ENCODE results near the gene UBE2J1. TPM values are rescaled to one million over a fixed set of nuclear protein-coding genes. Genes with fewer than 3 reads are reported as not detected.

The UBE2J1 gene
- total and polyA plus RNA-seq, 2 donors (not counting 3 experiments of a cell fraction or from before 2014, with no cell fraction given), result 44.4 to 96.6 TPM

GRCh38 chr6:89311530-89311852 lies 41.0 kb downstream of the UBE2J1 start:
- ChIA-PET CTCF (interaction anchor here (0.7 to 2.9 kb wide), 43 partner anchors 9 to 629 kb away, joined by 3 to 102 read pairs (median 4); partner anchors contain the start of genes LYRM2 and UBE2J1), POLR2A (interaction anchor here (2.2 to 2.3 kb wide), 2 partner anchors 13 to 41 kb away, joined by 8 to 10 read pairs; partner anchors contain the start of gene UBE2J1)
- Histone ChIP-seq H3K4me3 (replicated peaks in 1 of 3; ENCODE audit: insufficient read depth in 1 of 3, low read depth in 1 of 3, low read length in 3 of 3) (no peak overlapping the region), H3K9me1 (replicated peaks; ENCODE audit: control insufficient read depth, extremely low read depth, insufficient read depth, low read length) (no peaks in the 10 kb centered on the region), H3K4me1 (ENCODE audit: control insufficient read depth, extremely low read depth, insufficient read depth, low read length) (peaks cover 22% of the 10 kb centered on the region), H3K4me2 (ENCODE audit: insufficient read depth, low read length) (no peak overlapping the region), H3K79me2 (ENCODE audit: control insufficient read depth, insufficient read depth, low read length) (no peaks in the 10 kb centered on the region), H3K27me3 (ENCODE audit: control insufficient read depth in 2 of 2, insufficient read depth in 2 of 2, low read length in 2 of 2) (no peaks in the 10 kb centered on the region), H3K9me3 (replicated peaks; ENCODE audit: control insufficient read depth, insufficient read depth, low read length) (no peaks in the 10 kb centered on the region), H3K27ac (ENCODE audit: insufficient read depth, low read depth, low read length) (peak overlapping the region; percentile 67), H2AFZ (ENCODE audit: low read depth, low read length) (no peak overlapping the region), H3K9ac (replicated peaks; ENCODE audit: extremely low read depth, insufficient read depth, low read length) (no peak overlapping the region), H3K36me3 (ENCODE audit: control insufficient read depth in 2 of 2, extremely low read depth in 1 of 2, insufficient read depth in 2 of 2, low read length in 2 of 2) (peaks cover 0 to 3% of the 10 kb centered on the region in 2 experiments), H4K20me1 (replicated peaks; ENCODE audit: control insufficient read depth, extremely low read depth, insufficient read depth, low read length) (no peaks in the 10 kb centered on the region)
- DNase-seq (ENCODE audit: low read depth, low spot score), result no peak
- no TSS peak for BruUV-seq (replicated peaks)
- dilution Hi-C loops (cut with MboI; ENCODE audit: extremely low pct_ligation_motif_present, low sequenced_read_pairs), result no loop called here
- FAIRE-seq, result no peak
- intact Hi-C loops (cut with micrococcal nuclease), result loop anchor here (1.0 kb wide), 2 partner anchors 58 to 299 kb away; no protein-coding TSS in a partner anchor
- TF ChIP-seq POLR2AphosphoS5 (IDR thresholded peaks at IDR 0.05; ENCODE audit: insufficient read depth, low read depth, low read length) (no peak), FOS (IDR thresholded peaks at IDR 0.05; ENCODE audit: borderline replicate concordance, insufficient read depth, low read length) (no peak), GATA2 (IDR thresholded peaks at IDR 0.05; ENCODE audit: insufficient read depth, insufficient read length, low read depth, low read length) (no peak), EZH2 (IDR thresholded peaks at IDR 0.05; ENCODE audit: borderline replicate concordance, low read depth, low read length, severe bottlenecking) (no peak), MYC (IDR thresholded peaks at IDR 0.05; ENCODE audit: low read depth, low read length) (no peak)
- TF ChIP-seq, protein P1, sequence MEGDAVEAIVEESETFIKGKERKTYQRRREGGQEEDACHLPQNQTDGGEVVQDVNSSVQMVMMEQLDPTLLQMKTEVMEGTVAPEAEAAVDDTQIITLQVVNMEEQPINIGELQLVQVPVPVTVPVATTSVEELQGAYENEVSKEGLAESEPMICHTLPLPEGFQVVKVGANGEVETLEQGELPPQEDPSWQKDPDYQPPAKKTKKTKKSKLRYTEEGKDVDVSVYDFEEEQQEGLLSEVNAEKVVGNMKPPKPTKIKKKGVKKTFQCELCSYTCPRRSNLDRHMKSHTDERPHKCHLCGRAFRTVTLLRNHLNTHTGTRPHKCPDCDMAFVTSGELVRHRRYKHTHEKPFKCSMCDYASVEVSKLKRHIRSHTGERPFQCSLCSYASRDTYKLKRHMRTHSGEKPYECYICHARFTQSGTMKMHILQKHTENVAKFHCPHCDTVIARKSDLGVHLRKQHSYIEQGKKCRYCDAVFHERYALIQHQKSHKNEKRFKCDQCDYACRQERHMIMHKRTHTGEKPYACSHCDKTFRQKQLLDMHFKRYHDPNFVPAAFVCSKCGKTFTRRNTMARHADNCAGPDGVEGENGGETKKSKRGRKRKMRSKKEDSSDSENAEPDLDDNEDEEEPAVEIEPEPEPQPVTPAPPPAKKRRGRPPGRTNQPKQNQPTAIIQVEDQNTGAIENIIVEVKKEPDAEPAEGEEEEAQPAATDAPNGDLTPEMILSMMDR (IDR thresholded peaks at IDR 0.05; ENCODE audit: extremely low read depth in 1 of 2, insufficient read depth in 1 of 2, low read depth in 1 of 2, low read length in 2 of 2), result no peak

All from endothelial cell of umbilical vein (primary cell).